Mammary epithelial cell (primary cell): ENCODE measurements around the gene ANKRD18A.
"Not testable (repeated sequence)": the region's sequence is repeated elsewhere in the genome, so short reads cannot be mapped to it uniquely, and the experiment has no call there.

Experiments used
- EZH2 ChIP-seq: IDR thresholded peaks from 2 replicates; pipeline ENCODE4 v1.6.1; 2012; ENCODE audit warnings: low read length, inconsistent platforms, borderline replicate concordance
- TF ChIP-seq, protein P1 (sequence below), 2 donors: IDR thresholded peaks in 1 of 2; conservative IDR thresholded peaks in 1 of 2; 2 replicates each; pipeline ENCODE4 v1.5.1; 2011 to 2012; ENCODE audit warnings: inconsistent platforms in 2 of 2, low read length in 2 of 2, mild to moderate bottlenecking in 2 of 2, control low read depth in 1 of 2, low read depth in 1 of 2; ENCODE audit not compliant: insufficient read depth in 1 of 2; ENCODE audit errors: extremely low read depth in 1 of 2

DNA sequence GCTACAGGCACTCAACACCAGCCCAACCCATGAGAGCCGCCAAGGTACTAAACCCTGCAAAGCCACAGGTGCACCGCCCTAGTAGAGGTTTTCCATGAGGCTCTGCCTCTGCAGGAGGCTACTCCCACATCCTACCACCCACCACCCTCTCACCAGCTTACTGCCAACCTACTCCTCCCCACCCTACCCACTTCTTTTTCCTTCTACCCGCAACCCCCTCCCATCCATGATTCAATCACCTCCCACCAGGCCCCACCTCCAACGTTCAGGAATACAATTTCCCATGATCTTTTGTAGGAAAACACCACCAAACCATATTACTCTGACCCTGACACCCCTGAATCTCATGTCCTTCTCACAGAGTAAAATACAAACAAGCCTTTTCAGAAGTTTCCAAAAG lies 67.4 kb downstream of the ANKRD18A start:
- TF ChIP-seq, protein P1, sequence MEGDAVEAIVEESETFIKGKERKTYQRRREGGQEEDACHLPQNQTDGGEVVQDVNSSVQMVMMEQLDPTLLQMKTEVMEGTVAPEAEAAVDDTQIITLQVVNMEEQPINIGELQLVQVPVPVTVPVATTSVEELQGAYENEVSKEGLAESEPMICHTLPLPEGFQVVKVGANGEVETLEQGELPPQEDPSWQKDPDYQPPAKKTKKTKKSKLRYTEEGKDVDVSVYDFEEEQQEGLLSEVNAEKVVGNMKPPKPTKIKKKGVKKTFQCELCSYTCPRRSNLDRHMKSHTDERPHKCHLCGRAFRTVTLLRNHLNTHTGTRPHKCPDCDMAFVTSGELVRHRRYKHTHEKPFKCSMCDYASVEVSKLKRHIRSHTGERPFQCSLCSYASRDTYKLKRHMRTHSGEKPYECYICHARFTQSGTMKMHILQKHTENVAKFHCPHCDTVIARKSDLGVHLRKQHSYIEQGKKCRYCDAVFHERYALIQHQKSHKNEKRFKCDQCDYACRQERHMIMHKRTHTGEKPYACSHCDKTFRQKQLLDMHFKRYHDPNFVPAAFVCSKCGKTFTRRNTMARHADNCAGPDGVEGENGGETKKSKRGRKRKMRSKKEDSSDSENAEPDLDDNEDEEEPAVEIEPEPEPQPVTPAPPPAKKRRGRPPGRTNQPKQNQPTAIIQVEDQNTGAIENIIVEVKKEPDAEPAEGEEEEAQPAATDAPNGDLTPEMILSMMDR (conservative IDR thresholded peaks at IDR 0.05 in 1 of 2, IDR thresholded peaks at IDR 0.05 in 1 of 2; ENCODE audit: extremely low read depth in 1 of 2, insufficient read depth in 1 of 2, low read depth in 1 of 2, low read length in 2 of 2): not testable (repeated sequence)
- TF ChIP-seq EZH2: not testable (repeated sequence)
